Astrocyte of the spinal cord (primary cell): ENCODE measurements around the gene ZNF595.
"Not testable (repeated sequence)": the region's sequence is repeated elsewhere in the genome, so short reads cannot be mapped to it uniquely, and the experiment has no call there.

ENCODE experiments used
- DNase-seq: peaks from one replicate; pipeline ENCODE4 v3.0.0; 2011; ENCODE audit warnings: low read depth, low spot score
- H3K4me3 ChIP-seq: 2 replicates; pipeline ENCODE4 v1.5.1; 2011; ENCODE audit warnings: low read depth, mild to moderate bottlenecking, low read length, moderate library complexity
- in situ Hi-C: cut with HindIII; loops from 2 replicates; pipeline ENCODE4 v1.10.0; 2017; ENCODE audit warnings: low sequenced_read_pairs
- TF ChIP-seq, protein P1 (sequence below): IDR thresholded peaks from 2 replicates; pipeline ENCODE4 v1.5.1; 2012; ENCODE audit warnings: low read depth, mild to moderate bottlenecking, low read length, inconsistent platforms

ZNF595 gene

DNA sequence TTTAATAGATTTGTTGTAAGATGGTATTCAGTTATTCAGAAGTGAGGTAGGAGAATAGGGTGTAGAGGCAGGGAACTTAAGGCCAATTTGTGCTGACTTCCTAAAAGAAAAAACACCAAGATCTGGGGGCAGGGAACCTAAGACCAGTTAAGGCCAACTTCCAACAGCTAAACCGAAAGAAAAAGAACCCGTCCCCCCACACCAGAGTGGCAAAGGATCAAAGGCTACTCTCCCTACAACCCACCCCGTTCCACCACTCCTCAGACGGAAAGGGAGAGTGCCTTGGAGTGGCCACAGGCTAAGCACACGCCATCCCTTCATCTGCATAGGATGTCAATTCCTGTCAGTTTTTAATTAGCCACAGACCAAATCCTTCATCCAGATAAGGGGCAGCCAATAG is 67.5 kb downstream of the ZNF595 start:
- TF ChIP-seq, protein P1, sequence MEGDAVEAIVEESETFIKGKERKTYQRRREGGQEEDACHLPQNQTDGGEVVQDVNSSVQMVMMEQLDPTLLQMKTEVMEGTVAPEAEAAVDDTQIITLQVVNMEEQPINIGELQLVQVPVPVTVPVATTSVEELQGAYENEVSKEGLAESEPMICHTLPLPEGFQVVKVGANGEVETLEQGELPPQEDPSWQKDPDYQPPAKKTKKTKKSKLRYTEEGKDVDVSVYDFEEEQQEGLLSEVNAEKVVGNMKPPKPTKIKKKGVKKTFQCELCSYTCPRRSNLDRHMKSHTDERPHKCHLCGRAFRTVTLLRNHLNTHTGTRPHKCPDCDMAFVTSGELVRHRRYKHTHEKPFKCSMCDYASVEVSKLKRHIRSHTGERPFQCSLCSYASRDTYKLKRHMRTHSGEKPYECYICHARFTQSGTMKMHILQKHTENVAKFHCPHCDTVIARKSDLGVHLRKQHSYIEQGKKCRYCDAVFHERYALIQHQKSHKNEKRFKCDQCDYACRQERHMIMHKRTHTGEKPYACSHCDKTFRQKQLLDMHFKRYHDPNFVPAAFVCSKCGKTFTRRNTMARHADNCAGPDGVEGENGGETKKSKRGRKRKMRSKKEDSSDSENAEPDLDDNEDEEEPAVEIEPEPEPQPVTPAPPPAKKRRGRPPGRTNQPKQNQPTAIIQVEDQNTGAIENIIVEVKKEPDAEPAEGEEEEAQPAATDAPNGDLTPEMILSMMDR, result no peak
- no peak for DNase-seq
- in situ Hi-C loops, result no loop called here
- H3K4me3 ChIP-seq, result no peak overlapping the region

DNA sequence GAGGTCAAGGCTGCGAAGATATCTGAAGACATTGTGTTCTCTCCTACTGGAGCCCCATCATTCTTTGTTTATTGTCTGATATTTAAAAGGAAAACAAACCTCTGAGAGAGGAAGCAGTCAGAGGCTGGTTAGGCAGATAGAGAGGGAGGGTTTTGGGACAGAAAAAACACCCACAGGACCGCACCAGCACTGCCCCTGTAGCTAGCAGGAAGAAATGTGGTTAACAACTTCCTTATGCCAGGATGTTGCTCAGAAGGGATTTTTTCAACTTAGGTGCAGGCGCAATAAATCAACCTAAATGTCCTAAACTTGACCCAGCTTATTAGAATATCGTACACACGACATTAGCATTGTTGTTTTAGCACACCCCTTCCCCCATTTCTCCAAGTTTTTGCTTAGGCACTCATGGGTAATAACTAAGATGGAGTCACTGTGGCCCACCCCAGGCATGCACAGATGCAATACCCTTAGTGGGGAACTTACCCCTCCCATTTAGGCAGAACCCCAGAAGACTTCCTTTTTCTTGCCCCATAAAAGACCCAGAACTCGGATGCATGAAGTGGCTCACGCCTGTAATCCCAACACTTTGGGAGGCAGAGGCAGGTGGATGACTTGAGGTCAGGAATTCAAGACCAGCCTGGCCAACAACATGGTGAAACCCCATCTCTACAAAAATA is 68.4 kb downstream of the ZNF595 start:
- TF ChIP-seq, protein P1, result no peak
- no peak for DNase-seq
- no peak overlapping the region for H3K4me3 ChIP-seq
- in situ Hi-C loops, result no loop called here

DNA sequence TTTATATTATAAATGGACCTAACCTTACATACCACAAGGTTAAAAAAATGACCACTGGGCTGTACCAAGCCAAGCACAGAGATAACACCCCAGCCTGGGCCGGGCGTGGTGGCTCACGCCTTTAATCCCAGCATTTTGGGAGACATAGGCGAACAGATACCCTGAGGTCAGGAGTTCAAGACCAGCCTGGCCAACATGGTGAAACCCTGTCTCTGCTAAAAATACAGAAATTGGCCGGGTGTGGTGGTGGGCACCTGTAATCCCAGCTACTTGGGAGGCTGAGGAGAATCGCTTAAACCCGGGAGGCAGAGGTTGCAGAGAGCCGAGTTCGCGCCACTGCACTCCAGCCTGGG is 70.8 kb downstream of the ZNF595 start:
- H3K4me3 ChIP-seq, result peak overlapping the region; percentile 79
- in situ Hi-C loops, DNase-seq: not testable (repeated sequence)

DNA sequence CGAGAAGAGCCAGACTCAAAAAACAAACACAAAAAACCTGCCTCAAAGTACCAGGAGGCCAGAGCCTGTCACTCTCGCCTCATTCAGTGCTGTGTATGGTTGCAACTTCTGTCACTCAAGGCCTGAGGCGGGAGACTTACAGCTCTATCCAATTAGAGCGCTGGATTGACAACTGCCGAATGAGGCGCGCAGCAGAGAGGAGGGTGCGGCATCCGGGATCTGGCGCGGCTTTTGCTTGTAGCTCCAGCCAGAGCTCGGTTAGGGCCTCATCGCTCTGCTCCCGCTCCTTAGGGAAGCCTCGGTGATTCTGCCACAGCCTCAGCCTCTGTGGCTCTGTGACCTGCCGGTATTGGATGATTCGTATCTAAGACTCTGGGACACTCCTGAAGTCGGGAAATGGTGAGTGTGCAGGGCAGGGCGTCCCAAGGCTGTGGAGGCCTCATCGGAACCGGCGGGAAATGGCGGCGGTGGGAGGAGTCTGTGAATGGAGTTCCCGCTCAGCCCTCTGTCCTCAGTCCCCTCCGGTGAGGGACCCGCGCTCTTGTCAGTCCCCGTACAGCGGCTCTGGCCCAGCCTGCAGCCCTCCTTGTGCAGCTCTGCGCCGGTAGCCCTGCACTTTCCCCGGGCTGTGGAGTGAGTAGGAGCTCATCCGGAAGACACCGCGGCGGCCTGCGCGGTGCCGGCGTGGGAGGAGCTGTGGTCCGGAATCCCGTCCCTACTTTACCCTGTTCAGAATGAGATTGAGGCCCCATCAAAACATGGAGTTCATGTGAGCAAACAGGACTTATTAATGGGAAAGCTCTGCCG is 71.4 kb downstream of the ZNF595 start, which contains the start of gene ZNF718:
Gene ZNF718, plus strand, starts transcription at position 227 of the 807 bp plus-strand sequence. Its CDS starts 170 bp downstream, at position 397.
- in situ Hi-C loops, result no loop called here
- TF ChIP-seq, protein P1, result no peak
- DNase-seq, result peak; percentile 97
- peak within 1 kb of the TSS; percentile 79 for H3K4me3 ChIP-seq

DNA sequence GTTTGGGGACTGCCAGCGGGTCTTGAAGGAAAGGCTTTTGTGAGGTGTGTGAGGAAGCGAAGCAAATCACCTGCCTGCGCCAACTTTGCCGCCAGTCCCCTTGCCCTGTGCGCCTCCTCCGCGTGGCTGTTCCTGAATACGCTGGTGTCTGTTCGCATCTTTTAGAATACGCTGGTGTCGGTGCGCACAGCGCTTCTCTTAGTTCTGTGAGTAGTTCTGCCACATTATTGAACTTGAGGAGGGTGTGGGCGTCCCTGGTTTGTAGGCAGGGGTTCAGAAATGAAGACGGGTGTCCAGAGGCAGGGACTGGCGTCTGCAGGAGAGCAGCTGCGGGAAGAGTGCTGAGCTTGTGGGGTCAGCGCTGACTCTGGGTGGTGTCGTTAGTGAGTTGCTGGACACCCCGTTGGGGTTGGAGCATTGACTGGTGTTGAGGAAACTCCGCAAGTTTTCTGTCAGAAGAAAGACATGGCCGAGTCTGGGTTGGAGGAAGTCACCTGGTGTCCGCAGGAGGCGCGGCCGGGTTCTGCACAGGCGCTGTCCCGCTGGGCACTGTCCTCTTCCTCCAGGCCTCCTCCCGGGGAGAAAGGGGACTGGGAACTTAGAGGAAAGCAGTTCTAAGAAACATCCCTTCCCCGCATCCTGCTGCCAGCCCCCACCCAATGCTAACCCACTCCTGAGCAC is 72.1 kb downstream of the ZNF595 start:
- in situ Hi-C loops, result no loop called here
- TF ChIP-seq, protein P1, result no peak
- H3K4me3 ChIP-seq, result peak overlapping the region; percentile 79
- DNase-seq, result peak; percentile 25

DNA sequence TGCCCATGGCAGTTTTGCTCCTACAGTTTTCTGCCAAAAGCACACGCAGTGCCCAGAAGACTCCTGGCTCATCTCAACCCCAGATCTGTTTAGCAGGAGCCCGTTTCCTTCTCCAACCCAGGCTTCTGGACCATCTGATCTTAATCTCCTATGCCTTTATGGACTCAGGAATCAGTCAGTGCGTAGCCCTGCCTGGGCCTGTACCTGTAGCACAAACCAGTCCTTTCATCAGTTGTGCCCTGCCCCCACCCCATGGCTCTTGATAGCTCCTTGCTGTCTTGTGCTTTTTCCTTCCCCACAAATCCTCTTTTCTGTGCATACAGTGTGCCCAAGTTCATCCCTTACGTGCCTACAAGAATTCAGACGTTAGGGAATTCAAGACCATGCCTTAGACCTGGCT is 72.7 kb downstream of the ZNF595 start:
- in situ Hi-C loops, result no loop called here
- H3K4me3 ChIP-seq, result peak overlapping the region; percentile 79
- TF ChIP-seq, protein P1, result no peak
- DNase-seq, result no peak
